GM21576 (cell line): ENCODE results near the gene PERCC1.

Experiments used
- ATAC-seq: cut with Tn5 transposase; IDR thresholded peaks from one replicate; pipeline ENCODE4 v1.9.1; 2021; ENCODE audit warnings: mild to moderate bottlenecking, moderate library complexity; ENCODE audit not compliant: unreplicated experiment

The PERCC1 gene

GRCh38 chr16:1448536-1449116 is 17.7 kb downstream of the PERCC1 start:
- no peak for ATAC-seq

GRCh38 chr16:1449201-1449788 is 18.4 kb downstream of the PERCC1 start:
- ATAC-seq: no peak

- ATAC-seq: no peak
Observed at GRCh38 chr16:1450218-1450617, 19.3 kb downstream of the PERCC1 start.

- no peak for ATAC-seq
Observed at GRCh38 chr16:1450841-1451240, 20.0 kb downstream of the PERCC1 start.

GRCh38 chr16:1451702-1452392 is 21.0 kb downstream of the PERCC1 start:
- no peak for ATAC-seq

GRCh38 chr16:1452530-1452929 is 21.7 kb downstream of the PERCC1 start:
- ATAC-seq: no peak

- ATAC-seq: no peak
Observed at GRCh38 chr16:1453316-1453715, 22.4 kb downstream of the PERCC1 start.

GRCh38 chr16:1454561-1454960 is 23.7 kb downstream of the PERCC1 start:
- ATAC-seq: no peak

GRCh38 chr16:1455190-1456171 is 24.6 kb downstream of the PERCC1 start:
- no peak for ATAC-seq

GRCh38 chr16:1456951-1457350 is 26.1 kb downstream of the PERCC1 start:
- no peak for ATAC-seq

GRCh38 chr16:1457489-1458245 is 26.8 kb downstream of the PERCC1 start:
- ATAC-seq: no peak

- no peak for ATAC-seq
Observed at GRCh38 chr16:1458336-1458976, 27.6 kb downstream of the PERCC1 start.

- no peak for ATAC-seq
Observed at GRCh38 chr16:1458977-1459341, 28.1 kb downstream of the PERCC1 start.

- ATAC-seq: no peak
Observed at GRCh38 chr16:1459967-1460366, 29.1 kb downstream of the PERCC1 start.

- no peak for ATAC-seq
Observed at GRCh38 chr16:1460602-1461138, 29.8 kb downstream of the PERCC1 start.

- no peak for ATAC-seq
Observed at GRCh38 chr16:1461146-1461545, 30.3 kb downstream of the PERCC1 start.

GRCh38 chr16:1464196-1464893 is 33.5 kb downstream of the PERCC1 start:
- no peak for ATAC-seq

GRCh38 chr16:1464894-1465566 is 34.2 kb downstream of the PERCC1 start:
- ATAC-seq: no peak

- no peak for ATAC-seq
Observed at GRCh38 chr16:1465567-1465915, 34.7 kb downstream of the PERCC1 start.
